Uterus (tissue), 2 donors: Measurements from ENCODE around the gene ISL2.

Experiments used
- CTCF ChIP-seq, 4 experiments: fragments of 200-600 bp in 2 of 4; fragments of 450-650 bp in 2 of 4; sonication (generic) in 2 of 4; IDR thresholded peaks; one replicate each; pipeline ENCODE4 v1.5.1; 2016 to 2019; ENCODE audit warnings: antibody characterized with exemption in 4 of 4, mild to moderate bottlenecking in 2 of 4, moderate library complexity in 1 of 4
- POLR2A ChIP-seq, 2 donors: fragments of 450-650 bp; IDR thresholded peaks; one replicate each; pipeline ENCODE4 v1.6.1; 2016; ENCODE audit warnings: antibody characterized with exemption in 2 of 2, mild to moderate bottlenecking in 1 of 2, moderate library complexity in 1 of 2

GRCh38 chr15:76349301-76350070 lies 12.9 kb downstream of the ISL2 start:
- TF ChIP-seq CTCF (IDR thresholded peaks at IDR 0.05) = no peak
- no peak for TF ChIP-seq POLR2A (IDR thresholded peaks at IDR 0.05)
